HUES64 (cell line): Measurements from ENCODE around the gene NDUFC2.
"Not testable (repeated sequence)": the region's sequence is repeated elsewhere in the genome, so short reads cannot be mapped to it uniquely, and the experiment has no call there.

ENCODE experiments used
- H3K27ac ChIP-seq: 2 replicates; pipeline ENCODE4 v1.7.0; 2013; ENCODE audit warnings: low read depth, low read length, inconsistent platforms
- H3K27me3 ChIP-seq: 2 replicates; pipeline ENCODE4 v1.6.1; 2013; ENCODE audit warnings: mild to moderate bottlenecking, low read length; ENCODE audit not compliant: insufficient read depth
- H3K36me3 ChIP-seq: 2 replicates; pipeline ENCODE4 v1.6.1; 2013; ENCODE audit warnings: mild to moderate bottlenecking, low read length; ENCODE audit not compliant: insufficient read depth
- H3K4me1 ChIP-seq: 2 replicates; pipeline ENCODE4 v1.6.1; 2013; ENCODE audit warnings: mild to moderate bottlenecking, low read length, moderate library complexity; ENCODE audit not compliant: insufficient read depth
- H3K4me3 ChIP-seq: 2 replicates; pipeline ENCODE4 v1.5.1; 2013; ENCODE audit warnings: mild to moderate bottlenecking, low read length, moderate library complexity
- H3K9ac ChIP-seq: 2 replicates; pipeline ENCODE4 v1.6.1; 2013; ENCODE audit warnings: mild to moderate bottlenecking, low read depth, low read length
- H3K9me3 ChIP-seq: 2 replicates; pipeline ENCODE4 v1.6.1; 2013; ENCODE audit warnings: low read depth, low read length; ENCODE audit not compliant: insufficient read depth
- WGBS: fragments of 150-250, 120-280 bp; methylation state at CpG from one replicate; pipeline ENCODE4 v1.1.7; 2013; ENCODE audit warnings: missing lambda C conversion rate; 5-methylcytosine and 5-hydroxymethylcytosine counted together

The NDUFC2 gene

GRCh38 chr11:78063440-78064181 lies 16.1 kb downstream of the NDUFC2 start, which contains the start of gene THRSP:
Gene THRSP (plus strand): TSS chr11:78063861. CDS start chr11:78063882, 21 bp downstream.
- no peaks in the 10 kb centered on the region for H3K27me3 ChIP-seq

GRCh38 chr11:78062671-78063070 lies 17.0 kb downstream of the NDUFC2 start:
- Histone ChIP-seq H3K9ac (no peak overlapping the region), H3K9me3 (no peaks in the 10 kb centered on the region), H3K36me3 (peaks cover 3% of the 10 kb centered on the region; the same call in 1 of the 2 replicates), H3K4me3 (no peak overlapping the region), H3K4me1 (no peaks in the 10 kb centered on the region), H3K27ac (no peak overlapping the region), H3K27me3 (no peaks in the 10 kb centered on the region)
- 100% methylated on average over 1 of the region's 2 CpGs for WGBS

More at GRCh38 chr11:78063440-78064181, 16.1 kb downstream of the NDUFC2 start, which contains the start of gene THRSP:
- H3K9me3 ChIP-seq: no peaks in the 10 kb centered on the region
- 94% methylated on average over 14 of the region's 14 CpGs for WGBS
- H3K4me3 ChIP-seq: no peak within 1 kb of the TSS
- H3K27ac ChIP-seq: no peak within 1 kb of the TSS
- peaks cover 10% of the 10 kb centered on the region; the same call in 1 of the 2 replicates for H3K36me3 ChIP-seq
- H3K4me1 ChIP-seq: no peaks in the 10 kb centered on the region
- no peak within 1 kb of the TSS for H3K9ac ChIP-seq

GRCh38 chr11:78061921-78062311 lies 17.7 kb downstream of the NDUFC2 start:
- no peaks in the 10 kb centered on the region; the same call in 1 of the 2 replicates for H3K36me3 ChIP-seq
- WGBS: 85% methylated on average over 4 of the region's 4 CpGs
- H3K4me1 ChIP-seq: no peaks in the 10 kb centered on the region
- no peak overlapping the region for H3K9ac ChIP-seq
- H3K27me3 ChIP-seq: no peaks in the 10 kb centered on the region
- H3K9me3 ChIP-seq: no peaks in the 10 kb centered on the region
- no peak overlapping the region for H3K4me3 ChIP-seq
- no peak overlapping the region for H3K27ac ChIP-seq

GRCh38 chr11:78061088-78061920 lies 18.4 kb downstream of the NDUFC2 start:
- H3K36me3 ChIP-seq: no peaks in the 10 kb centered on the region
- H3K4me1 ChIP-seq: no peaks in the 10 kb centered on the region
- H3K27me3 ChIP-seq: no peaks in the 10 kb centered on the region
- H3K9me3 ChIP-seq: no peaks in the 10 kb centered on the region
- no peak overlapping the region for H3K27ac ChIP-seq
- no peak overlapping the region for H3K4me3 ChIP-seq
- WGBS: 84% methylated on average over 4 of the region's 4 CpGs
- no peak overlapping the region for H3K9ac ChIP-seq

- Histone ChIP-seq H3K4me3 (no peak overlapping the region), H3K36me3 (no peaks in the 10 kb centered on the region), H3K9me3 (no peaks in the 10 kb centered on the region), H3K9ac (no peak overlapping the region), H3K27me3 (no peaks in the 10 kb centered on the region), H3K27ac (no peak overlapping the region), H3K4me1 (no peaks in the 10 kb centered on the region)
- WGBS: 95% methylated on average over 8 of the region's 8 CpGs
These were observed 19.1 kb downstream of the NDUFC2 start for GRCh38 chr11:78060533-78060932.

GRCh38 chr11:78059749-78060328 lies 19.8 kb downstream of the NDUFC2 start:
- 95% methylated on average over 9 of the region's 9 CpGs for WGBS
- H3K4me3 ChIP-seq, H3K27me3 ChIP-seq, H3K9ac ChIP-seq, H3K9me3 ChIP-seq, H3K27ac ChIP-seq, H3K4me1 ChIP-seq, H3K36me3 ChIP-seq: not testable (repeated sequence)

GRCh38 chr11:78057462-78058055 lies 22.1 kb downstream of the NDUFC2 start:
- Histone ChIP-seq H3K27me3 (no peaks in the 10 kb centered on the region), H3K9ac (no peak overlapping the region), H3K27ac (no peak overlapping the region), H3K4me3 (no peak overlapping the region), H3K36me3 (no peaks in the 10 kb centered on the region), H3K9me3 (no peaks in the 10 kb centered on the region), H3K4me1 (no peaks in the 10 kb centered on the region)
- 83% methylated on average over 10 of the region's 10 CpGs for WGBS

- no peak overlapping the region for H3K27ac ChIP-seq
- H3K4me3 ChIP-seq: no peak overlapping the region
- H3K9me3 ChIP-seq: no peaks in the 10 kb centered on the region
- H3K9ac ChIP-seq: no peak overlapping the region
- H3K27me3 ChIP-seq: no peaks in the 10 kb centered on the region
- 92% methylated on average over 3 of the region's 3 CpGs for WGBS
- H3K4me1 ChIP-seq: peaks cover 5% of the 10 kb centered on the region
- H3K36me3 ChIP-seq: no peaks in the 10 kb centered on the region
These were observed 23.6 kb downstream of the NDUFC2 start for GRCh38 chr11:78056093-78056492.

GRCh38 chr11:78054971-78055370 lies 24.7 kb downstream of the NDUFC2 start:
- H3K27ac ChIP-seq: no peak overlapping the region
- no peak overlapping the region for H3K4me3 ChIP-seq
- H3K9ac ChIP-seq: no peak overlapping the region
- no peaks in the 10 kb centered on the region for H3K27me3 ChIP-seq
- H3K9me3 ChIP-seq: no peaks in the 10 kb centered on the region
- peaks cover 13% of the 10 kb centered on the region for H3K4me1 ChIP-seq
- 94% methylated on average over 4 of the region's 4 CpGs for WGBS
- no peaks in the 10 kb centered on the region for H3K36me3 ChIP-seq

GRCh38 chr11:78050964-78051831 lies 28.5 kb downstream of the NDUFC2 start:
- H3K4me3 ChIP-seq: no peak overlapping the region; the same call in 1 of the 2 replicates
- no peaks in the 10 kb centered on the region for H3K27me3 ChIP-seq
- H3K36me3 ChIP-seq: no peaks in the 10 kb centered on the region
- WGBS: 61% methylated on average over 4 of the region's 6 CpGs
- H3K4me1 ChIP-seq: peaks cover 13% of the 10 kb centered on the region
- peak overlapping the region; percentile 58 for H3K9ac ChIP-seq
- H3K27ac ChIP-seq: peak overlapping the region; percentile 81
- H3K9me3 ChIP-seq: no peaks in the 10 kb centered on the region
